ENCODE measurements around the gene DTX1.

DNA sequence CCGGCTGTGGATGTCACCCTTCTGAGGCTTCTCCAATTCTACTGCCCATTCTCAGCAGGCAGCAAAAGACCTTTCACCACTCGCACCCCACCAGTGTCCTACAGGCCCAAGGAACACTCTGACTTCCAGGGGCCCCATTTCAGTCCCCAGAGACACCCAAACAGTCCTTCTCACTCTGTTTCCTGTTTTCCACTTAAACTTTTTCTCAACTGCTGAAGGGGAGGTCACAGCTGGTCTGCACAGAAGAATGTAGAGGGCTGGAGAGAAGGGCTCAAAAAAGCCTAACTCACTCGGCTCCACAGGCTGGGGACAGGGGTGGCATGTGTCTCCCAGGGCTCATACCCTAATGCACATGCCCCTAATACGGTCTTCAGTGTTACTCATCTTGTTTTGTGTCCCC is 4.2 kb upstream of the DTX1 start:
- TF ChIP-seq, protein P1, sequence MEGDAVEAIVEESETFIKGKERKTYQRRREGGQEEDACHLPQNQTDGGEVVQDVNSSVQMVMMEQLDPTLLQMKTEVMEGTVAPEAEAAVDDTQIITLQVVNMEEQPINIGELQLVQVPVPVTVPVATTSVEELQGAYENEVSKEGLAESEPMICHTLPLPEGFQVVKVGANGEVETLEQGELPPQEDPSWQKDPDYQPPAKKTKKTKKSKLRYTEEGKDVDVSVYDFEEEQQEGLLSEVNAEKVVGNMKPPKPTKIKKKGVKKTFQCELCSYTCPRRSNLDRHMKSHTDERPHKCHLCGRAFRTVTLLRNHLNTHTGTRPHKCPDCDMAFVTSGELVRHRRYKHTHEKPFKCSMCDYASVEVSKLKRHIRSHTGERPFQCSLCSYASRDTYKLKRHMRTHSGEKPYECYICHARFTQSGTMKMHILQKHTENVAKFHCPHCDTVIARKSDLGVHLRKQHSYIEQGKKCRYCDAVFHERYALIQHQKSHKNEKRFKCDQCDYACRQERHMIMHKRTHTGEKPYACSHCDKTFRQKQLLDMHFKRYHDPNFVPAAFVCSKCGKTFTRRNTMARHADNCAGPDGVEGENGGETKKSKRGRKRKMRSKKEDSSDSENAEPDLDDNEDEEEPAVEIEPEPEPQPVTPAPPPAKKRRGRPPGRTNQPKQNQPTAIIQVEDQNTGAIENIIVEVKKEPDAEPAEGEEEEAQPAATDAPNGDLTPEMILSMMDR (optimal IDR thresholded peaks at IDR 0.05 in 1 of 3, IDR thresholded peaks at IDR 0.05 in 1 of 3, conservative IDR thresholded peaks at IDR 0.05 in 1 of 3; ENCODE audit: extremely low read depth in 1 of 3, insufficient read depth in 2 of 3, low read length in 3 of 3), result no peak
- TF ChIP-seq EZH2 (IDR thresholded peaks at IDR 0.05; ENCODE audit: low read length), result no peak

All from keratinocyte (primary cell).